ENCODE results near the gene PRM2. TPM values are rescaled to one million over a fixed set of nuclear protein-coding genes. Genes with fewer than 3 reads are reported as not detected.
A peak's percentile ranks its signal among the peaks of the same experiment; 100 is the strongest.

The PRM2 gene
- total RNA-seq, 1 experiment from 2014 or later = not detected

DNA sequence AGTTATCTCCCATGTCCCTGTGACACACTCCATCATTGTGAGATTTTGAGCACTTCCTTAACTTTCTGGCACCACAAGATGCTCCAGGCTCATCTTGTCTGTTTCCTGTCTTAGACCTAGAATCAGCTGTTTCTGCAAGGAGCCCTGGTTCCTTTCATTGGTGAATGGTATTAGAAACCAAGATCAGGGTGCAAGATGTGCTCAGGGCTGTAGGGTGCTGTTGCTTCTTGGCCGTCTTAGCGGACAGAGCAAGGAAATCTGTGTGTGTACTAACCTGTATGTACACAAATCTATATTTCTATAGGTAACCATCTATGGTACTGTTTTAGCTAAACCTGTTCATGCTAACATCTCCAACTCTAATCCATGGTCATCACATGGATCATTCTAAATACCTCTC is 12.9 kb upstream of the PRM2 start:
- intact Hi-C loops (cut with micrococcal nuclease; ENCODE audit: unreplicated experiment) = no loop called here
- Histone ChIP-seq H3K36me3 (ENCODE audit: control insufficient read depth, insufficient read depth, low read length) (no peaks in the 10 kb centered on the region), H3K9me3 (no peaks in the 10 kb centered on the region), H3K27me3 (replicated peaks; ENCODE audit: control insufficient read depth, insufficient read depth, low read length) (no peaks in the 10 kb centered on the region), H3K4me3 (ENCODE audit: low read depth, low read length) (no peak overlapping the region), H3K4me1 (peaks cover 13% of the 10 kb centered on the region)
- Mint-ChIP-seq H3K9me3 (ENCODE audit: unreplicated experiment) (no peaks in the 10 kb centered on the region), H3K27ac (ENCODE audit: unreplicated experiment) (no peak overlapping the region), H3K36me3 (ENCODE audit: insufficient read depth, unreplicated experiment) (no peaks in the 10 kb centered on the region), H3K27me3 (ENCODE audit: insufficient read depth, unreplicated experiment) (no peaks in the 10 kb centered on the region), H3K4me3 (ENCODE audit: unreplicated experiment) (no peak overlapping the region), H3K4me1 (ENCODE audit: low read depth, unreplicated experiment) (peaks cover 18% of the 10 kb centered on the region)
- no TSS peak for BruUV-seq (replicated peaks)
- ChIA-PET POLR2A (no interaction called here), CTCF (interaction anchor here (0.5 kb wide), 1 partner anchor 34 kb away, joined by 4 read pairs; no protein-coding TSS in a partner anchor)
- no peak for DNase-seq
- TF ChIP-seq, protein P1, sequence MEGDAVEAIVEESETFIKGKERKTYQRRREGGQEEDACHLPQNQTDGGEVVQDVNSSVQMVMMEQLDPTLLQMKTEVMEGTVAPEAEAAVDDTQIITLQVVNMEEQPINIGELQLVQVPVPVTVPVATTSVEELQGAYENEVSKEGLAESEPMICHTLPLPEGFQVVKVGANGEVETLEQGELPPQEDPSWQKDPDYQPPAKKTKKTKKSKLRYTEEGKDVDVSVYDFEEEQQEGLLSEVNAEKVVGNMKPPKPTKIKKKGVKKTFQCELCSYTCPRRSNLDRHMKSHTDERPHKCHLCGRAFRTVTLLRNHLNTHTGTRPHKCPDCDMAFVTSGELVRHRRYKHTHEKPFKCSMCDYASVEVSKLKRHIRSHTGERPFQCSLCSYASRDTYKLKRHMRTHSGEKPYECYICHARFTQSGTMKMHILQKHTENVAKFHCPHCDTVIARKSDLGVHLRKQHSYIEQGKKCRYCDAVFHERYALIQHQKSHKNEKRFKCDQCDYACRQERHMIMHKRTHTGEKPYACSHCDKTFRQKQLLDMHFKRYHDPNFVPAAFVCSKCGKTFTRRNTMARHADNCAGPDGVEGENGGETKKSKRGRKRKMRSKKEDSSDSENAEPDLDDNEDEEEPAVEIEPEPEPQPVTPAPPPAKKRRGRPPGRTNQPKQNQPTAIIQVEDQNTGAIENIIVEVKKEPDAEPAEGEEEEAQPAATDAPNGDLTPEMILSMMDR (IDR thresholded peaks at IDR 0.05; ENCODE audit: insufficient read depth in 1 of 2, low read depth in 1 of 2, low read length in 1 of 2, severe bottlenecking in 1 of 2, unreplicated experiment in 1 of 2) = no peak

DNA sequence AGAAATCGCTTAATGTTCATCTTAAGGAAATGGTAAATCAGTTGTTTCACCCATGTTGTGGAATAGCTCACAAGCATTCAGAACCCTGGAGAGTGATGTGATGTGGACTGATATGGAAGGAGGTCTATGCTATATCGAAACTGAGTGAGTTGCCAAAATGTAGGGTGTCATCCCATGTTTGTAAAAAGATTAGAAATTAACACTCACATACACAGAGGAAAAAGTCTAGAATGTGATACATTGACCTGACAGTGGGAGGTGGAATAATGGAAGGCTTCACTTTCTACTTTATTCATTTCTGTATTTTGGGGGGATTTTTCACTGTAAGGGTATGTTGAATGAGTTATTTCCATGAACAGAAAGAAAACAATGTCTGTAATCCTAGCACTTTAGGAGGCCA is 9.6 kb upstream of the PRM2 start:
- Mint-ChIP-seq H3K36me3 (ENCODE audit: insufficient read depth, unreplicated experiment) (no peaks in the 10 kb centered on the region), H3K4me1 (ENCODE audit: low read depth, unreplicated experiment) (peaks cover 12% of the 10 kb centered on the region), H3K4me3 (ENCODE audit: unreplicated experiment) (no peak overlapping the region), H3K27ac (ENCODE audit: unreplicated experiment) (no peak overlapping the region), H3K27me3 (ENCODE audit: insufficient read depth, unreplicated experiment) (no peaks in the 10 kb centered on the region), H3K9me3 (ENCODE audit: unreplicated experiment) (no peaks in the 10 kb centered on the region)
- no peaks in the 10 kb centered on the region for H3K27me3 ChIP-seq (replicated peaks; ENCODE audit: control insufficient read depth, insufficient read depth, low read length)
- TF ChIP-seq, protein P1 (IDR thresholded peaks at IDR 0.05; ENCODE audit: insufficient read depth in 1 of 2, low read depth in 1 of 2, low read length in 1 of 2, severe bottlenecking in 1 of 2, unreplicated experiment in 1 of 2) = no peak
- intact Hi-C loops (cut with micrococcal nuclease; ENCODE audit: unreplicated experiment) = no loop called here
- H3K4me3 ChIP-seq (ENCODE audit: low read depth, low read length) = no peak overlapping the region
- no peak for DNase-seq
- H3K36me3 ChIP-seq (ENCODE audit: control insufficient read depth, insufficient read depth, low read length) = no peaks in the 10 kb centered on the region
- peaks cover 4% of the 10 kb centered on the region for H3K4me1 ChIP-seq
- POLR2A ChIA-PET = interaction anchor here (0.6 kb wide), 1 partner anchor 24 kb away, joined by 6 read pairs; no protein-coding TSS in a partner anchor
- no TSS peak for BruUV-seq (replicated peaks)
- H3K9me3 ChIP-seq = no peaks in the 10 kb centered on the region
- CTCF ChIA-PET = no interaction called here

DNA sequence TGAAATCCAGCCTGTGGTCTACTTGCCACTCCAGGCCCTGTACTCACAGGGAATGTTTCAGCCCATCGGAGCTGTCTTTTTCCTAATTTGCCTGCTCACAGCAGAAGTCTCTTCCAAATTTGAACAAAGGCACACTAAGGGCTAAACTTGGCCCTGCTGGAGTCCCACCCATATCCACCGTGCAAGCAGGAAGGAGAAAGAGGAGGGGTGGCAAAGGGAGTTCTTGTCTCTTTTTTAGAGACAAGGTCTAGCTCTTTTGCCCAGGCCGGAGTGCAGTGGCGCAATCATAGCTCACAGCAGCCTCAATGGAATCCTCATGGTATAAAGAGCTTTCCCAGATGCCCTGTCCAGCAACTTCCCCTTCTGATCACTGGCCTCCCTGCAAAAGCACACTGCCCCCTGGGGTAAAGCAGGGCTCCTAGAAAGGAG is 7.6 kb upstream of the PRM2 start:
- TF ChIP-seq, protein P1 (IDR thresholded peaks at IDR 0.05; ENCODE audit: insufficient read depth in 1 of 2, low read depth in 1 of 2, low read length in 1 of 2, severe bottlenecking in 1 of 2, unreplicated experiment in 1 of 2) = peak in 1 of 2 experiments; percentile 19
- CTCF ChIA-PET = interaction anchor here (0.9 to 1.5 kb wide), 3 partner anchors 24 to 88 kb away, joined by 3 to 7 read pairs (median 3); partner anchors contain the start of gene SOCS1
- H3K36me3 ChIP-seq (ENCODE audit: control insufficient read depth, insufficient read depth, low read length) = no peaks in the 10 kb centered on the region
- Mint-ChIP-seq H3K9me3 (ENCODE audit: unreplicated experiment) (no peaks in the 10 kb centered on the region), H3K27ac (ENCODE audit: unreplicated experiment) (no peak overlapping the region), H3K4me3 (ENCODE audit: unreplicated experiment) (no peak overlapping the region), H3K4me1 (ENCODE audit: low read depth, unreplicated experiment) (peaks cover 16% of the 10 kb centered on the region), H3K27me3 (ENCODE audit: insufficient read depth, unreplicated experiment) (no peaks in the 10 kb centered on the region), H3K36me3 (ENCODE audit: insufficient read depth, unreplicated experiment) (no peaks in the 10 kb centered on the region)
- peaks cover 19% of the 10 kb centered on the region for H3K4me1 ChIP-seq
- POLR2A ChIA-PET = interaction anchor here (0.6 to 1.1 kb wide), 2 partner anchors 28 to 363 kb away, joined by 3 to 7 read pairs; partner anchors contain the start of gene SOCS1
- no peaks in the 10 kb centered on the region for H3K9me3 ChIP-seq
- BruUV-seq (replicated peaks) = no TSS peak
- intact Hi-C loops (cut with micrococcal nuclease; ENCODE audit: unreplicated experiment) = no loop called here
- H3K27me3 ChIP-seq (replicated peaks; ENCODE audit: control insufficient read depth, insufficient read depth, low read length) = no peaks in the 10 kb centered on the region
- H3K4me3 ChIP-seq (ENCODE audit: low read depth, low read length) = no peak overlapping the region
- DNase-seq = peak in 1 of 2 experiments; percentile 32
